Naive thymus-derived CD4-positive, alpha-beta T cell (primary cell): ENCODE data around the gene CDK6. TPM values are rescaled to one million over a fixed set of nuclear protein-coding genes. Genes with fewer than 3 reads are reported as not detected.

Source experiments
- ATAC-seq: fragments of 150-1000 bp; cut with Tn5 transposase; 2 replicates; pipeline ENCODE4 v1.10.0; 2021; ENCODE audit warnings: mild to moderate bottlenecking, moderate library complexity
- CTCF ChIA-PET: fragments of 350-600 bp; sonication (Branson Sonifier 250); formaldehyde crosslinking; loops from one replicate; lab custom pipeline; 2021; ENCODE audit warnings: antibody characterized with exemption; lab: Charles Lee
- POLR2A ChIA-PET: fragments of 350-600 bp; sonication (Branson Sonifier 250); formaldehyde crosslinking; loops from one replicate; lab custom pipeline; 2021; ENCODE audit warnings: antibody characterized with exemption, inconsistent platforms; lab: Charles Lee
- DNase-seq, 9 donors: peaks; one replicate each; pipeline versions ENCODE4 v3.0.0 to v3.0.0-alpha.2; 2020 to 2022; ENCODE audit warnings: mixed read lengths in 1 of 9
- H3K27ac ChIP-seq: one replicate; pipeline ENCODE4 v1.7.0; 2013; ENCODE audit warnings: mild to moderate bottlenecking, low read depth, low read length, moderate library complexity
- H3K27me3 ChIP-seq, 2 donors: one replicate each; pipeline ENCODE4 v1.7.0; 2013; ENCODE audit warnings: low read length in 2 of 2, mild to moderate bottlenecking in 2 of 2, moderate library complexity in 2 of 2; ENCODE audit not compliant: control insufficient read depth in 2 of 2, insufficient read depth in 2 of 2
- H3K36me3 ChIP-seq, 3 experiments: 1 replicate in 2 of 3; 2 replicates in 1 of 3; pipeline ENCODE4 v1.7.0; 2013; ENCODE audit warnings: low read length in 3 of 3, mild to moderate bottlenecking in 3 of 3, moderate library complexity in 1 of 3; ENCODE audit not compliant: insufficient read depth in 3 of 3, control insufficient read depth in 2 of 3
- H3K4me1 ChIP-seq, 2 donors: one replicate each; pipeline ENCODE4 v1.7.0; 2013; ENCODE audit warnings: low read length in 2 of 2, mild to moderate bottlenecking in 2 of 2, moderate library complexity in 1 of 2; ENCODE audit not compliant: control insufficient read depth in 2 of 2, insufficient read depth in 2 of 2
- H3K4me3 ChIP-seq: 2 replicates; pipeline ENCODE4 v1.7.0; 2013; ENCODE audit warnings: mild to moderate bottlenecking, low read length
- H3K9me3 ChIP-seq, 3 experiments: 1 replicate in 2 of 3; 2 replicates in 1 of 3; pipeline ENCODE4 v1.7.0; 2013; ENCODE audit warnings: low read length in 3 of 3; ENCODE audit not compliant: control insufficient read depth in 2 of 3
- H3K27ac Mint-ChIP-seq, 9 donors: one replicate each; pipeline ENCODE4 v1.8.0; 2020 to 2022; ENCODE audit warnings: mixed read lengths in 9 of 9, mild to moderate bottlenecking in 8 of 9, moderate library complexity in 5 of 9, inconsistent platforms in 2 of 9
- H3K27me3 Mint-ChIP-seq, 5 donors: one replicate each; pipeline ENCODE4 v1.8.0; 2021 to 2022; ENCODE audit warnings: mixed read lengths in 5 of 5, mild to moderate bottlenecking in 1 of 5
- H3K36me3 Mint-ChIP-seq, 5 donors: one replicate each; pipeline ENCODE4 v1.8.0; 2020 to 2022; ENCODE audit warnings: mixed read lengths in 5 of 5, mild to moderate bottlenecking in 3 of 5, inconsistent platforms in 1 of 5
- H3K4me1 Mint-ChIP-seq, 7 donors: one replicate each; pipeline ENCODE4 v1.8.0; 2020 to 2022; ENCODE audit warnings: mixed read lengths in 7 of 7, mild to moderate bottlenecking in 3 of 7, inconsistent platforms in 1 of 7
- H3K4me3 Mint-ChIP-seq, 10 donors: one replicate each; pipeline ENCODE4 v1.8.0; 2020 to 2022; ENCODE audit warnings: mild to moderate bottlenecking in 10 of 10, mixed read lengths in 10 of 10, moderate library complexity in 6 of 10, inconsistent platforms in 2 of 10
- H3K9me3 Mint-ChIP-seq, 11 donors: one replicate each; pipeline ENCODE4 v1.8.0; 2020 to 2022; ENCODE audit warnings: mixed read lengths in 11 of 11, mild to moderate bottlenecking in 4 of 11, inconsistent platforms in 1 of 11, moderate library complexity in 1 of 11
- intact Hi-C, 2 donors: fragments of 100-400 bp; cut with micrococcal nuclease; formaldehyde crosslinking; loops; one replicate each; pipeline ENCODE4 v1.15.1; 2023
- polyA plus RNA-seq, 2 donors: library from polyadenylated mRNA; unstranded; fragments of 300-500 nt; fragmentation: Illumina TruSeq; gene quantifications; one replicate each; pipeline ENCODE4 v1.2.3, GENCODE V29; 2021
- total RNA-seq, 6 experiments: library from RNA in 5 of 6; stranded (reverse) in 5 of 6; gene quantifications; 1 replicate in 5 of 6; 2 replicates in 1 of 6; pipeline ENCODE4 v1.2.3 and lab custom pipeline; 2021 to 2026

The CDK6 gene
- total and polyA plus RNA-seq, 7 experiments from 2014 or later = 15.8 to 156 (median 36.8) TPM

DNA sequence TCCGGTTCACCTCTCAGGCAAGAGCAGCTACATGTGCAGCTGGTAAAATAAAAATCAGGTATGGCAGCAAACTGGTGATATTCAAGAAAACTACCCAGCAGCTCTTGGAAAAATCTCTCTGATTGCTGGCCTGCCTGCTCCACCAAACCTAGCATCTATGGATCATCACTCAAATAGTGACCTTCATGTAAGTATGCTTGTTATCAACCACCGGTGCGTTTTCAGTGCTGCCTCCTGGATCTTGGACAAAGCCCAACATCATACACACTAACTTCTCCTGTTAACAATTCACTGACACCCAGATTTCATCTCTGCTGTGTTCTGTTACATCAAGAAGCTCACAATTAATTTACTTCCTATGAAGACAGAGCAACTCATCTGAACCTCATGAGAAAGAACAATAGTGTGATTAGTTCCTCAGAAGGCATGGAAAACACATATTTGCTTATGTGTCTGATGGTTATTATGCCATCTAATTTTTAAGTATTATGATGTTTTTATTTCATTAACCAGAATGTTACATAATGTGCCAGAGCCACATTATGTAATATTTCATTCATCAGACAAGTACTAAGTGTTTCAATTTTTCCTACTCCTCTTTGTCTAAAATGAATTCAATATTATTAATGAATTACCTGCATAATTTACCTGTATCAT is 8.8 kb downstream of the CDK6 start:
- no peak overlapping the region for H3K4me3 ChIP-seq
- ChIA-PET POLR2A (interaction anchor here (1.0 kb wide), 1 partner anchor 36 kb away, joined by 3 read pairs; no protein-coding TSS in a partner anchor), CTCF (no interaction called here)
- peaks cover 34 to 42% of the 10 kb centered on the region in 2 donors for H3K4me1 ChIP-seq
- ATAC-seq (no peak), DNase-seq (no peak)
- no peaks in the 10 kb centered on the region for H3K9me3 ChIP-seq
- H3K27ac ChIP-seq = no peak overlapping the region
- Mint-ChIP-seq H3K27ac (peak overlapping the region in 3 of 9 donors; percentile 29 to 65 (median 34)), H3K9me3 (peaks cover 0 to 2% (median 0%) of the 10 kb centered on the region in 11 donors), H3K4me3 (peak overlapping the region in 6 of 10 donors; percentile 27 to 63 (median 46)), H3K36me3 (peaks cover 4 to 50% (median 5%) of the 10 kb centered on the region in 5 donors), H3K27me3 (no peaks in the 10 kb centered on the region), H3K4me1 (peaks cover 40 to 86% (median 77%) of the 10 kb centered on the region in 7 donors)
- no peaks in the 10 kb centered on the region for H3K27me3 ChIP-seq
- no peaks in the 10 kb centered on the region for H3K36me3 ChIP-seq
- intact Hi-C loops = no loop called here

DNA sequence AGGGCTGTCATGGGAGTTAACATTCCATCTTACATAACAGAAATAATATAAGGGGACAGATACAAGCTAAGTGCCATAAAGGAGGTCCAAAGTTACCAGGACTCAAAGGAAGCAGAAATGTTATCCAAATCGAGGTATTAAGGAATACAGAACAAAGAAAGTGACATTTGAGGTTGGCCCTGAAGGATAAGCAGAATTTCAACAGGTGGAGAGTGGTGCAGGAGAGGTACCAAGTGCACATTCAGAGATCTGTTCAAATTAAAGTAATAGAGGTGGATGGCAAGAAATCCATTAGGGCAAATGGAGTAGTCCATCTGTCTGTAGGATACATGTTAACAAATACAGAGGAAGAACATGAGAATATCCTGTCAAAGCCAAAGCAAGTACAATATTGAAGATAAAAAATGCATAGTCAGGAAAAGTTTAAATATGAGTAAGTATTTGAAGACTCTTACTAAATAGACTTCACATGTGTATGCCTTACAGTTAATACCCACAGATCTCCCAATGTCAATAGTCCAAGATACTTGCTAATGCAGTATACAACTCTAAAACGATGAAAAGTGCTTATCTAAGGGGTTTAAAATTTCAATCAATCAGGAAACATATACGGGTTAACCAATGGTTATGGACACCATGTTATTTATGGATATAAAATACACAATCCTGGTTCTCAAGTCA is 10.0 kb downstream of the CDK6 start:
- Histone ChIP-seq H3K36me3 (no peaks in the 10 kb centered on the region), H3K27ac (no peak overlapping the region), H3K4me3 (no peak overlapping the region), H3K4me1 (peaks cover 22 to 33% of the 10 kb centered on the region in 2 donors), H3K9me3 (no peaks in the 10 kb centered on the region), H3K27me3 (no peaks in the 10 kb centered on the region)
- peaks cover 33 to 80% (median 70%) of the 10 kb centered on the region in 7 donors for H3K4me1 Mint-ChIP-seq
- no peak overlapping the region for H3K27ac Mint-ChIP-seq
- H3K9me3 Mint-ChIP-seq = peaks cover 0 to 2% (median 0%) of the 10 kb centered on the region in 11 donors
- H3K27me3 Mint-ChIP-seq = no peaks in the 10 kb centered on the region
- POLR2A ChIA-PET = no interaction called here
- no peak for ATAC-seq
- intact Hi-C loops = no loop called here
- no peak for DNase-seq
- peaks cover 4 to 39% (median 5%) of the 10 kb centered on the region in 5 donors for H3K36me3 Mint-ChIP-seq
- CTCF ChIA-PET = interaction anchor here (0.7 kb wide), 1 partner anchor 236 kb away, joined by 3 read pairs; no protein-coding TSS in a partner anchor
- peak overlapping the region in 3 of 10 donors; percentile 4 to 31 (median 15) for H3K4me3 Mint-ChIP-seq

- Mint-ChIP-seq H3K9me3 (peaks cover 0 to 6% (median 3%) of the 10 kb centered on the region in 11 donors), H3K27ac (peak overlapping the region in 2 of 9 donors; percentile 3 to 64), H3K4me1 (peaks cover 37 to 75% (median 68%) of the 10 kb centered on the region in 7 donors), H3K4me3 (peak overlapping the region in 2 of 10 donors; percentile 52 to 58), H3K36me3 (peaks cover 4 to 36% (median 9%) of the 10 kb centered on the region in 5 donors), H3K27me3 (no peaks in the 10 kb centered on the region)
- no peak overlapping the region for H3K4me3 ChIP-seq
- no peak for DNase-seq
- no peaks in the 10 kb centered on the region for H3K27me3 ChIP-seq
- ChIA-PET POLR2A (no interaction called here), CTCF (no interaction called here)
- peaks cover 10 to 25% of the 10 kb centered on the region in 2 donors for H3K4me1 ChIP-seq
- intact Hi-C loops = loop anchor here in 1 of 2 donors (1.0 kb wide), 1 partner anchor 12 kb away; no protein-coding TSS in a partner anchor
- no peaks in the 10 kb centered on the region for H3K9me3 ChIP-seq
- H3K27ac ChIP-seq = no peak overlapping the region
- no peak for ATAC-seq
- H3K36me3 ChIP-seq = no peaks in the 10 kb centered on the region
Measured at GRCh38 chr7:92824901-92825480, 11.4 kb downstream of the CDK6 start.

GRCh38 chr7:92824450-92824849 is 11.9 kb downstream of the CDK6 start:
- H3K9me3 Mint-ChIP-seq = peaks cover 0 to 9% (median 7%) of the 10 kb centered on the region in 11 donors
- peaks cover 4 to 41% (median 14%) of the 10 kb centered on the region in 5 donors for H3K36me3 Mint-ChIP-seq
- Histone ChIP-seq H3K9me3 (no peaks in the 10 kb centered on the region), H3K36me3 (no peaks in the 10 kb centered on the region), H3K27ac (no peak overlapping the region), H3K4me1 (peaks cover 7 to 19% of the 10 kb centered on the region in 2 donors), H3K4me3 (no peak overlapping the region), H3K27me3 (no peaks in the 10 kb centered on the region)
- intact Hi-C loops = loop anchor here in 1 of 2 donors (1.0 kb wide), 1 partner anchor 11 kb away; no protein-coding TSS in a partner anchor
- peak overlapping the region in 3 of 10 donors; percentile 20 to 54 (median 31) for H3K4me3 Mint-ChIP-seq
- ChIA-PET CTCF (no interaction called here), POLR2A (no interaction called here)
- peaks cover 36 to 75% (median 67%) of the 10 kb centered on the region in 7 donors for H3K4me1 Mint-ChIP-seq
- H3K27me3 Mint-ChIP-seq = no peaks in the 10 kb centered on the region
- ATAC-seq = no peak
- H3K27ac Mint-ChIP-seq = peak overlapping the region in 3 of 9 donors; percentile 11 to 64 (median 19)
- no peak for DNase-seq

DNA sequence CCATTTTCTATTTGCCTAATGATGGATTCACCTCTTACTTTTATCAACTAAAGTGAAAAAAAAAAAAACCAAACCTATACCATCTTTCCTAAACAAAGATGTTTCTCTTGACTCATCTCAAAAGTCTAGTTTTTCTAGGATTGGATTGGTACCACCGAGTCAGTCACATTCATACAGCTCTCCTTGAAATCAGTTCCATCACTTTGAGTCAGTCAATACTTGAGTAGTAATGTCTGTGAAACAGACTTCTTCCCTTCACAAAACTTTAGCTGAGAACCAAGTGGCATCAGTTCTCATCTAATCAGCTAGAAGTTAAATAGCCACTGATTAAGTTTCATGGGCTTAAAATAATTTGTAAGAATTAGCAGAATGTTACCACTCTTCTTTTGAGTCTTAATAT is 13.3 kb downstream of the CDK6 start:
- DNase-seq (no peak), ATAC-seq (no peak)
- H3K4me1 ChIP-seq = peaks cover 7 to 16% of the 10 kb centered on the region in 2 donors
- CTCF ChIA-PET = no interaction called here
- peak overlapping the region in 2 of 10 donors; percentile 29 to 36 for H3K4me3 Mint-ChIP-seq
- no peak overlapping the region for H3K4me3 ChIP-seq
- intact Hi-C loops = loop anchor here in 1 of 2 donors (1.0 kb wide), 1 partner anchor 10 kb away; no protein-coding TSS in a partner anchor
- no peak overlapping the region for H3K27ac ChIP-seq
- no peaks in the 10 kb centered on the region for H3K36me3 ChIP-seq
- POLR2A ChIA-PET = interaction anchor here (0.6 to 0.7 kb wide), 3 partner anchors 9 to 231 kb away, joined by 3 to 5 read pairs (median 4); no protein-coding TSS in a partner anchor
- no peaks in the 10 kb centered on the region for H3K27me3 ChIP-seq
- peaks cover 36 to 83% (median 69%) of the 10 kb centered on the region in 7 donors for H3K4me1 Mint-ChIP-seq
- H3K9me3 Mint-ChIP-seq = peaks cover 0 to 15% (median 7%) of the 10 kb centered on the region in 11 donors
- H3K36me3 Mint-ChIP-seq = peaks cover 4 to 50% (median 20%) of the 10 kb centered on the region in 5 donors
- no peaks in the 10 kb centered on the region for H3K9me3 ChIP-seq
- H3K27me3 Mint-ChIP-seq = no peaks in the 10 kb centered on the region
- H3K27ac Mint-ChIP-seq = peak overlapping the region in 1 of 9 donors; percentile 71

- Histone ChIP-seq H3K27ac (no peak overlapping the region), H3K4me3 (no peak overlapping the region), H3K27me3 (no peaks in the 10 kb centered on the region), H3K9me3 (no peaks in the 10 kb centered on the region), H3K4me1 (peaks cover 5 to 7% of the 10 kb centered on the region in 2 donors), H3K36me3 (no peaks in the 10 kb centered on the region)
- DNase-seq (no peak), ATAC-seq (no peak)
- peaks cover 6 to 33% (median 19%) of the 10 kb centered on the region in 11 donors for H3K9me3 Mint-ChIP-seq
- intact Hi-C loops = no loop called here
- H3K27ac Mint-ChIP-seq = no peak overlapping the region
- no peaks in the 10 kb centered on the region for H3K27me3 Mint-ChIP-seq
- H3K4me3 Mint-ChIP-seq = peak overlapping the region in 3 of 10 donors; percentile 25 to 51 (median 33)
- ChIA-PET CTCF (interaction anchor here (1.3 to 3.3 kb wide), 2 partner anchors 11 to 13 kb away, joined by 3 to 7 read pairs; no protein-coding TSS in a partner anchor), POLR2A (interaction anchor here (0.8 to 1.0 kb wide), 2 partner anchors 13 to 122 kb away, joined by 3 to 4 read pairs; no protein-coding TSS in a partner anchor)
- H3K36me3 Mint-ChIP-seq = peaks cover 6 to 53% (median 27%) of the 10 kb centered on the region in 5 donors
- peaks cover 21 to 71% (median 55%) of the 10 kb centered on the region in 7 donors for H3K4me1 Mint-ChIP-seq
Measured at GRCh38 chr7:92820191-92820590, 16.2 kb downstream of the CDK6 start.
